HFFc6 (cell line): ENCODE results near the gene CPED1. TPM values are rescaled to one million over a fixed set of nuclear protein-coding genes. Genes with fewer than 3 reads are reported as not detected.

Source experiments
- DNase-seq: peaks from one replicate; pipeline ENCODE4 v3.0.0-alpha.2; 2018
- H3K27ac Mint-ChIP-seq: 2 replicates; pipeline ENCODE4 v1.8.0; 2020; ENCODE audit warnings: mild to moderate bottlenecking, mixed read lengths
- H3K27me3 Mint-ChIP-seq: 2 replicates; pipeline ENCODE4 v1.8.0; 2021; ENCODE audit warnings: mild to moderate bottlenecking, moderate library complexity, mixed read lengths; ENCODE audit not compliant: insufficient read depth
- H3K36me3 Mint-ChIP-seq: 2 replicates; pipeline ENCODE4 v1.8.0; 2021; ENCODE audit warnings: low read depth, mixed read lengths
- H3K4me1 Mint-ChIP-seq: 2 replicates; pipeline ENCODE4 v1.8.0; 2020; ENCODE audit warnings: low read depth, mixed read lengths
- H3K4me3 Mint-ChIP-seq: 2 replicates; pipeline ENCODE4 v1.8.0; 2020; ENCODE audit warnings: mild to moderate bottlenecking, moderate library complexity, mixed read lengths
- H3K9me3 Mint-ChIP-seq: 2 replicates; pipeline ENCODE4 v1.8.0; 2020; ENCODE audit warnings: mild to moderate bottlenecking, mixed read lengths
- CTCF ChIP-seq: fragments of 200-600 bp; sonication (generic); IDR thresholded peaks from 2 replicates; pipeline ENCODE4 v1.5.0; 2021; ENCODE audit warnings: antibody characterized with exemption, mild to moderate bottlenecking
- total RNA-seq, 6 experiments: library from RNA; stranded (reverse); fragmentation: NEBNext Ultra II Directional; extraction: Animal tissue kit (Norgen Biotek cat#: 25700); gene quantifications; 2 replicates in 1 of 6; 3 replicates in 5 of 6; pipeline ENCODE4 v1.2.3, GENCODE V29; 2021

CPED1 gene
- total RNA-seq, 6 experiments from 2014 or later = 85.0 to 112 (median 95.9) TPM

- no peak for DNase-seq
- H3K36me3 Mint-ChIP-seq = peaks cover 55% of the 10 kb centered on the region
- TF ChIP-seq CTCF = no peak
- H3K27ac Mint-ChIP-seq = peak overlapping the region; percentile 79
- H3K9me3 Mint-ChIP-seq = no peaks in the 10 kb centered on the region
- peaks cover 95% of the 10 kb centered on the region for H3K4me1 Mint-ChIP-seq
- H3K4me3 Mint-ChIP-seq = no peak overlapping the region; the same call in 1 of the 2 replicates
- H3K27me3 Mint-ChIP-seq = no peaks in the 10 kb centered on the region; the same call in 1 of the 2 replicates
Measured at GRCh38 chr7:120998520-120998919, 10.0 kb downstream of the CPED1 start.

GRCh38 chr7:120998996-120999565 is 10.6 kb downstream of the CPED1 start:
- H3K27me3 Mint-ChIP-seq = no peaks in the 10 kb centered on the region; the same call in 1 of the 2 replicates
- peaks cover 57% of the 10 kb centered on the region for H3K36me3 Mint-ChIP-seq
- no peak for TF ChIP-seq CTCF
- H3K4me3 Mint-ChIP-seq = peak overlapping the region; percentile 84
- no peaks in the 10 kb centered on the region for H3K9me3 Mint-ChIP-seq
- peaks cover 93% of the 10 kb centered on the region for H3K4me1 Mint-ChIP-seq
- no peak for DNase-seq
- H3K27ac Mint-ChIP-seq = peak overlapping the region; percentile 79

GRCh38 chr7:121000081-121000983 is 11.8 kb downstream of the CPED1 start:
- peaks cover 51% of the 10 kb centered on the region for H3K36me3 Mint-ChIP-seq

GRCh38 chr7:121001234-121001906 is 12.9 kb downstream of the CPED1 start:
- H3K27me3 Mint-ChIP-seq = no peaks in the 10 kb centered on the region; the same call in 1 of the 2 replicates
- H3K4me1 Mint-ChIP-seq = peaks cover 86% of the 10 kb centered on the region
- TF ChIP-seq CTCF = no peak
- no peak overlapping the region for H3K4me3 Mint-ChIP-seq
- H3K27ac Mint-ChIP-seq = peak overlapping the region; percentile 20; the same call in 1 of the 2 replicates
- H3K9me3 Mint-ChIP-seq = peaks cover 4% of the 10 kb centered on the region; the same call in 1 of the 2 replicates
- DNase-seq = no peak
- peaks cover 43% of the 10 kb centered on the region for H3K36me3 Mint-ChIP-seq

More at GRCh38 chr7:121000081-121000983, 11.8 kb downstream of the CPED1 start:
- H3K27me3 Mint-ChIP-seq = no peaks in the 10 kb centered on the region; the same call in 1 of the 2 replicates
- peaks cover 86% of the 10 kb centered on the region for H3K4me1 Mint-ChIP-seq
- DNase-seq = peak; percentile 21
- H3K4me3 Mint-ChIP-seq = peak overlapping the region; percentile 84
- peak overlapping the region; percentile 79 for H3K27ac Mint-ChIP-seq
- H3K9me3 Mint-ChIP-seq = peaks cover 4% of the 10 kb centered on the region; the same call in 1 of the 2 replicates
- TF ChIP-seq CTCF = no peak

- no peak; the same call in none of the 2 replicates for TF ChIP-seq CTCF
- Mint-ChIP-seq H3K4me3 (peak overlapping the region; percentile 14; the same call in 1 of the 2 replicates), H3K9me3 (peaks cover 4% of the 10 kb centered on the region; the same call in 1 of the 2 replicates), H3K27me3 (no peaks in the 10 kb centered on the region), H3K4me1 (peaks cover 85% of the 10 kb centered on the region), H3K36me3 (peaks cover 37% of the 10 kb centered on the region), H3K27ac (peak overlapping the region; percentile 52)
- DNase-seq = no peak
Measured at GRCh38 chr7:121002048-121002756, 13.7 kb downstream of the CPED1 start.
